SK-N-SH (cell line): Measurements from ENCODE around the gene DNASE1L2. TPM values are rescaled to one million over a fixed set of nuclear protein-coding genes. Genes with fewer than 3 reads are reported as not detected.

Experiments used
- CTCF ChIA-PET: fragments of 300-600, 350-600 bp; formaldehyde crosslinking; extraction: SDS; loops from one replicate; lab custom pipeline; 2021; lab: Yijun Ruan, JAX
- POLR2A ChIA-PET: fragments of 350-600 bp; sonication (Branson Sonifier 250); formaldehyde crosslinking; extraction: SDS; loops from one replicate; lab custom pipeline; 2020; ENCODE audit warnings: antibody characterized with exemption, inconsistent platforms; lab: Yijun Ruan, JAX
- DNase-seq: peaks from one replicate; pipeline ENCODE4 v3.0.0; 2012
- H2AFZ ChIP-seq: fragments of 200-600 bp; sonication (generic); 2 replicates; pipeline ENCODE4 v1.8.1; 2016; ENCODE audit warnings: antibody characterized with exemption, mild to moderate bottlenecking, low read depth
- H3F3A ChIP-seq: fragments of 200-600 bp; sonication (generic); replicated peaks from 2 replicates; pipeline ENCODE3; 2016; ENCODE audit warnings: antibody characterized with exemption, mild to moderate bottlenecking; ENCODE audit not compliant: insufficient read depth
- H3K27ac ChIP-seq, 2 experiments: fragments of 200-500 bp in 1 of 2; fragments of 200-600 bp in 1 of 2; sonication (Bioruptor generic) in 1 of 2; sonication (generic), shearing (Covaris generic) in 1 of 2; 2 replicates each; pipeline versions ENCODE4 v1.5.1 to v1.6.1; 2014 to 2016; ENCODE audit warnings: low read depth in 2 of 2, inconsistent platforms in 1 of 2, low read length in 1 of 2, mild to moderate bottlenecking in 1 of 2, mixed read lengths in 1 of 2
- H3K27me3 ChIP-seq: fragments of 200-600 bp; sonication (generic), shearing (Covaris generic); 2 replicates; pipeline ENCODE4 v1.6.1; 2016; ENCODE audit warnings: mixed run types; ENCODE audit not compliant: insufficient read depth
- H3K36me3 ChIP-seq, 2 experiments: fragments of 200-500 bp in 1 of 2; fragments of 200-600 bp in 1 of 2; sonication (Bioruptor generic) in 1 of 2; sonication (generic) in 1 of 2; replicated peaks in 1 of 2; 2 replicates each; pipeline versions ENCODE3 to v1.5.1; 2014 to 2016; ENCODE audit warnings: low read length in 1 of 2, mild to moderate bottlenecking in 1 of 2; ENCODE audit not compliant: insufficient read depth in 2 of 2, control insufficient read depth in 1 of 2
- H3K4me1 ChIP-seq, 2 experiments: fragments of 200-500 bp in 1 of 2; fragments of 200-600 bp in 1 of 2; sonication (Bioruptor generic) in 1 of 2; sonication (generic), shearing (Covaris generic) in 1 of 2; 2 replicates each; pipeline versions ENCODE4 v1.5.1 to v1.6.1; 2014 to 2016; ENCODE audit warnings: low read depth in 1 of 2, low read length in 1 of 2, mixed run types in 1 of 2; ENCODE audit not compliant: insufficient read depth in 2 of 2, control insufficient read depth in 1 of 2
- H3K4me2 ChIP-seq: fragments of 200-600 bp; sonication (generic), shearing (Covaris generic); 2 replicates; pipeline ENCODE4 v1.6.1; 2017; ENCODE audit warnings: mixed run types
- H3K4me3 ChIP-seq, 2 experiments: fragments of 200-500 bp in 1 of 2; fragments of 200-600 bp in 1 of 2; sonication (Bioruptor generic) in 1 of 2; sonication (generic), shearing (Covaris generic) in 1 of 2; 2 replicates each; pipeline versions ENCODE4 v1.5.1 to v1.8.1; 2014 to 2016; ENCODE audit warnings: low read depth in 2 of 2, inconsistent platforms in 1 of 2, low read length in 1 of 2, mild to moderate bottlenecking in 1 of 2, mixed read lengths in 1 of 2, moderate library complexity in 1 of 2
- H3K79me2 ChIP-seq: fragments of 200-600 bp; sonication (generic); 2 replicates; pipeline ENCODE4 v1.8.1; 2017; ENCODE audit warnings: mild to moderate bottlenecking; ENCODE audit not compliant: insufficient read depth
- H3K9ac ChIP-seq: fragments of 200-600 bp; sonication (generic); 2 replicates; pipeline ENCODE4 v1.6.1; 2017; ENCODE audit warnings: mixed run types
- H3K9me2 ChIP-seq: fragments of 200-600 bp; sonication (generic); 2 replicates; pipeline ENCODE4 v1.6.1; 2017; ENCODE audit warnings: mixed run types
- H3K9me3 ChIP-seq: fragments of 200-600 bp; sonication (generic); 2 replicates; pipeline ENCODE4 v1.6.1; 2017; ENCODE audit warnings: mixed run types, mild to moderate bottlenecking, moderate library complexity
- H4K20me1 ChIP-seq: fragments of 200-600 bp; sonication (generic); 2 replicates; pipeline ENCODE4 v1.6.1; 2017; ENCODE audit warnings: mild to moderate bottlenecking, mixed run types; ENCODE audit not compliant: insufficient read depth
- CHD2 ChIP-seq: fragments of 150-350 bp; IDR thresholded peaks from 2 replicates; pipeline ENCODE4 v1.6.1; 2018; ENCODE audit warnings: low read length; ENCODE audit not compliant: partially characterized antibody
- CTCF ChIP-seq: fragments of 200-600 bp; sonication (generic); IDR thresholded peaks from 2 replicates; pipeline ENCODE4 v1.6.1; 2017; ENCODE audit warnings: antibody characterized with exemption, mild to moderate bottlenecking, moderate library complexity
- EP300 ChIP-seq, 2 experiments: IDR thresholded peaks; 2 replicates each; pipeline versions ENCODE4 v1.4.0 to v1.6.1; 2012; ENCODE audit warnings: borderline replicate concordance in 1 of 2, low read depth in 1 of 2, low read length in 1 of 2
- EZH2phosphoT487 ChIP-seq: fragments of 200-600 bp; sonication (generic); IDR thresholded peaks from 2 replicates; pipeline ENCODE4 v1.6.1; 2017; ENCODE audit warnings: low read depth, mixed run types, mild to moderate bottlenecking, antibody characterized with exemption, moderate library complexity, borderline replicate concordance
- FOXJ3 ChIP-seq: sonication (generic); formaldehyde crosslinking; IDR thresholded peaks from 2 replicates; pipeline ENCODE4 v1.5.1; 2020; ENCODE audit warnings: mild to moderate bottlenecking, missing genetic modification reagents
- GATA2 ChIP-seq: sonication (generic); formaldehyde crosslinking; IDR thresholded peaks from 2 replicates; pipeline ENCODE4 v1.5.0; 2020; ENCODE audit warnings: mild to moderate bottlenecking, missing genetic modification reagents
- JUND ChIP-seq: IDR thresholded peaks from 2 replicates; pipeline ENCODE4 v1.4.0; 2012
- MAX ChIP-seq: IDR thresholded peaks from 2 replicates; pipeline ENCODE4 v1.4.0; 2012; ENCODE audit warnings: low read depth
- MXI1 ChIP-seq: IDR thresholded peaks from 2 replicates; pipeline ENCODE4 v1.6.1; 2012; ENCODE audit warnings: mild to moderate bottlenecking, low read depth, low read length, improper control_type of control experiment
- NFIC ChIP-seq: IDR thresholded peaks from 2 replicates; pipeline ENCODE4 v1.4.0; 2012; ENCODE audit warnings: borderline replicate concordance
- NRF1 ChIP-seq: IDR thresholded peaks from 2 replicates; pipeline ENCODE4 v1.6.1; 2012; ENCODE audit warnings: low read depth, mild to moderate bottlenecking, low read length
- POLR2AphosphoS5 ChIP-seq: IDR thresholded peaks from 2 replicates; pipeline ENCODE4 v1.6.1; 2012; ENCODE audit warnings: low read depth, low read length
- RAD21 ChIP-seq: IDR thresholded peaks from 2 replicates; pipeline ENCODE4 v1.6.1; 2012; ENCODE audit warnings: mild to moderate bottlenecking, low read length
- RCOR1 ChIP-seq: fragments of 150-350 bp; IDR thresholded peaks from 2 replicates; pipeline ENCODE4 v1.6.1; 2017; ENCODE audit warnings: antibody characterized with exemption, low read length
- REST ChIP-seq: IDR thresholded peaks from 2 replicates; pipeline ENCODE4 v1.6.1; 2012; ENCODE audit warnings: mild to moderate bottlenecking, low read depth, low read length, moderate library complexity
- RFX5 ChIP-seq: IDR thresholded peaks from 2 replicates; pipeline ENCODE4 v1.6.1; 2012; ENCODE audit warnings: mild to moderate bottlenecking, improper control_type of control experiment, low read length
- TAF1 ChIP-seq: IDR thresholded peaks from 2 replicates; pipeline ENCODE4 v1.6.1; 2012; ENCODE audit warnings: low read depth, mild to moderate bottlenecking, low read length, moderate library complexity, borderline replicate concordance
- TCF12 ChIP-seq: IDR thresholded peaks from 2 replicates; pipeline ENCODE4 v1.4.0; 2012
- WGBS: methylation state at CpG from one replicate; pipeline ENCODE4 v1.1.6; 2017; ENCODE audit warnings: low lambda C conversion rate; 5-methylcytosine and 5-hydroxymethylcytosine counted together
- polyA plus RNA-seq, 3 experiments: library from polyadenylated mRNA; depleted of rRNA; stranded (reverse); fragments of >200 nt; gene quantifications; 2 replicates each; pipeline ENCODE4 v1.2.3, GENCODE V29; 2012
- TF ChIP-seq, protein P1 (sequence below): IDR thresholded peaks from 2 replicates; pipeline ENCODE4 v1.4.0; 2012; ENCODE audit warnings: low read depth, borderline replicate concordance
- TF ChIP-seq, protein P2 (sequence below): fragments of 150-350 bp; IDR thresholded peaks from 2 replicates; pipeline ENCODE4 v1.6.1; 2016; ENCODE audit warnings: mild to moderate bottlenecking, low read depth, low read length

Gene DNASE1L2
- polyA plus RNA-seq, 1 of the 3 experiments (the other 2 are of a cell fraction): 2.5 TPM

GRCh38 chr16:2270588-2271470, 34.6 kb downstream of the DNASE1L2 start:
- Histone ChIP-seq H3K27me3 (no peaks in the 10 kb centered on the region), H3K9ac (no peak overlapping the region), H3K36me3 (peaks cover 2 to 7% of the 10 kb centered on the region in 2 experiments), H3F3A (peaks cover 9% of the 10 kb centered on the region), H3K4me2 (peak overlapping the region; percentile 97; the same call in 1 of the 2 replicates), H3K27ac (no peak overlapping the region; a peak in 1 of 4 replicates), H3K79me2 (peaks cover 54% of the 10 kb centered on the region), H3K9me3 (no peaks in the 10 kb centered on the region), H3K9me2 (no peaks in the 10 kb centered on the region), H3K4me3 (no peak overlapping the region), H3K4me1 (peaks cover 8 to 24% of the 10 kb centered on the region in 2 experiments; a peak in 2 of 4 replicates), H2AFZ (no peak overlapping the region), H4K20me1 (peaks cover 22% of the 10 kb centered on the region)
- DNase-seq: no peak
- CTCF ChIA-PET: interaction anchor here (1.3 kb wide), 2 partner anchors 70 to 152 kb away, joined by 4 to 5 read pairs; partner anchors contain the start of gene ABCA3
- WGBS: 78% methylated on average over 5 of the region's 15 CpGs
- POLR2A ChIA-PET: interaction anchor here (0.6 to 1.5 kb wide), 4 partner anchors 10 to 44 kb away, joined by 3 read pairs; no protein-coding TSS in a partner anchor
- TF ChIP-seq POLR2AphosphoS5 (no peak), REST (no peak), CTCF (no peak), JUND (no peak), TCF12 (no peak), MXI1 (no peak), MAX (no peak), EP300 (IDR thresholded peaks at IDR 0.05; ENCODE audit: borderline replicate concordance in 1 of 2, low read depth in 1 of 2, low read length in 1 of 2) (no peak), EZH2phosphoT487 (no peak), GATA2 (CRISPR knock-in tag) (no peak), RCOR1 (no peak), RFX5 (no peak), NRF1 (no peak), TAF1 (no peak), FOXJ3 (CRISPR knock-in tag) (no peak), CHD2 (no peak), NFIC (no peak), RAD21 (no peak)
- TF ChIP-seq, protein P1, sequence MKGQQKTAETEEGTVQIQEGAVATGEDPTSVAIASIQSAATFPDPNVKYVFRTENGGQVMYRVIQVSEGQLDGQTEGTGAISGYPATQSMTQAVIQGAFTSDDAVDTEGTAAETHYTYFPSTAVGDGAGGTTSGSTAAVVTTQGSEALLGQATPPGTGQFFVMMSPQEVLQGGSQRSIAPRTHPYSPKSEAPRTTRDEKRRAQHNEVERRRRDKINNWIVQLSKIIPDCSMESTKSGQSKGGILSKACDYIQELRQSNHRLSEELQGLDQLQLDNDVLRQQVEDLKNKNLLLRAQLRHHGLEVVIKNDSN: no peak
- TF ChIP-seq, protein P2, sequence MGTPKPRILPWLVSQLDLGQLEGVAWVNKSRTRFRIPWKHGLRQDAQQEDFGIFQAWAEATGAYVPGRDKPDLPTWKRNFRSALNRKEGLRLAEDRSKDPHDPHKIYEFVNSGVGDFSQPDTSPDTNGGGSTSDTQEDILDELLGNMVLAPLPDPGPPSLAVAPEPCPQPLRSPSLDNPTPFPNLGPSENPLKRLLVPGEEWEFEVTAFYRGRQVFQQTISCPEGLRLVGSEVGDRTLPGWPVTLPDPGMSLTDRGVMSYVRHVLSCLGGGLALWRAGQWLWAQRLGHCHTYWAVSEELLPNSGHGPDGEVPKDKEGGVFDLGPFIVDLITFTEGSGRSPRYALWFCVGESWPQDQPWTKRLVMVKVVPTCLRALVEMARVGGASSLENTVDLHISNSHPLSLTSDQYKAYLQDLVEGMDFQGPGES: no peak
- TF ChIP-seq, all 33 proteins: peak for 0
